HG03521 (cell line): ENCODE data around the gene LEMD1.

Experiments
- ATAC-seq: cut with Tn5 transposase; IDR thresholded peaks from one replicate; pipeline ENCODE4 v1.9.1; 2021; ENCODE audit warnings: mild to moderate bottlenecking, moderate library complexity; ENCODE audit not compliant: unreplicated experiment

Gene LEMD1

DNA sequence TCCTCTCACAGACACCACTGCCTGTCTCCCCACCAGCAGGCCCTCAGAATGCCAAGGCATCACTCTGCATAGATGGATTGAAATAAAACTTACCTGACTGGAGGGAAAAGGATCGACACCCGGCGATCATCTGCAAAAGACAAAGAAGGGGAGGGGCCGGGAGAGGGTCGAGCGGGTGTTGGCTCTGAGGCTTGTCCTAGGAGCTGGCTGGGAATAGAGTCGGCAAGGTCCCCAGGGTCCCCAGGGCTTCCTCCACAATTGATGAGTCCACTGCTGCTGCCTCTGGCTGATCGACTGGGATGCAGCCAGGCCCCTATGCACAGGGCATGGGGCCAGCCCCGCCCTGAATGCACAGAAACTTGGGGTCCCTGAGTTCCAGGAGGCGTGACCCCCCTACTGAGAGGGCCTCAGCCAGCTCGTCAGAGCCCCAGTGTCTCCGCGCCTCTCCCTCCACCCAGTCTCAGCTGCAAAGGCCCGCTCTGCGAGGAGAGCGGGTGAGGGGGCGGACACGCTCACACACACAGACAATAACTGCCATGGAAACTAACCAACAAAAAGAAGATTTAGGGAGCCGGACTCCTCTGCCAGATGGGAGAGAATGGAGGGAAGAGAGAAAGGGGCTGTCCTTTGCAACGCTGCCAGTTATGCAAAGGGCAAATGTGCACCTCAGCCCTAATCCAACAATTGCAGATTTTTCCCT is 65.3 kb downstream of the LEMD1 start, which contains the start of gene KLHDC8A:
TSS of gene KLHDC8A (minus strand) at position 483 of the 700 bp plus-strand sequence. CDS start 13,318 bp downstream, outside the sequence.
- ATAC-seq = no peak

DNA sequence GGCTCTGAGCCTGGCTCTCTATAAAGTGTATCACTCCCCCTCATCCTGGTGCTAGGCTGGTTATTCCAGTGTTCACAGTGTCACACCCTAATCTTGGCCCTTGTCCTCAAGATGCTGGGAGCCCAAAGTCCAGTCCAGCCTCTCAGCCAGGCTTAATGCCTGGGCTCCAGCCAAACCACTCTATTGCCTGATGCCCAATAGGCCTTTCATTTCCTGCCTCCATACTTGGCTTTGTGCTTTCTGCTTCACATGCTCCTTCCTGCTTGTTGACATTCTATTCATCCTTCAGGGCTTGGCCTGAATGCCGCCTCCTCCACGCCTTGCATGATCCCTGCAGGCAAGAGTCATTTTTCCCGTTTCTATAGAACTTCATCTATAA is 66.8 kb downstream of the LEMD1 start:
- ATAC-seq = no peak

- ATAC-seq = no peak
Measured at GRCh38 chr1:205354259-205355074, 67.4 kb downstream of the LEMD1 start.

GRCh38 chr1:205353612-205354011 is 68.2 kb downstream of the LEMD1 start:
- no peak for ATAC-seq

- ATAC-seq = no peak
Measured at GRCh38 chr1:205353191-205353590, 68.7 kb downstream of the LEMD1 start.

DNA sequence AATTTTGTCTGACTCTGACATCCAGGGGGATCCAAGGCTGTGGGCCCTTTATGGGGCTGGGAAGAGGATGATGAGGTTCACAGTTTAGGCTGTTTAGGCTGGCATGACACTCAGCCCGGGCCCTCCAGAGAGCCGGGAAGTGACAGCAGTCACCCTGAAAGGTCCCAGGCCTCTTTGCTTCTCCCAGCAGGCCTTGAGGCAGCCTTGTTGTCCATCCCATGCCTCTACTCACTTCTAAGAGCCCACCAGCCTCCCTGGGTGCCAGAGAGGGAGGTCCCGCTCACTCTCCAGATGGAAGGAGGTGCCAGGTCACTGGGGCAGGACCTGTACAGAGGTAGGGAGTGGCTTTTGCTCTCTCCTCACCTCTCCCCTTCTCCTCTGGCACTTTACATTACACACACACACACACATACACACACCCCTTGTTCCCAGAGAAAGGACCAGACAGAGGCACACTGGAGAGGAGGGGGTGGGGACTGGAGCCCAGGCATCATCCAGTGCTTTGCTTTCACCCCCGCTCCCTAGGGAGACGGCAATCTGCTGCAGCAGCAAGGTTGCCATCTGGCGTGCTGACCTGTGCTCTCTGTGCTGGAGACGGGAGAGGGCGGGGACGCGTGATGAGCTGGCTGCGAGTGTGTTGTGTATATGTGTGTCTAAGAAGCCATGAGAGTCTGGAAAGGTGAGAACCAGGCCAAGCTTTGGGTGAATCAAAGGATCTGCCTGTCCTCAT is 69.7 kb downstream of the LEMD1 start:
- ATAC-seq = no peak

- no peak for ATAC-seq
Measured at GRCh38 chr1:205350691-205351141, 71.1 kb downstream of the LEMD1 start.

- ATAC-seq = no peak
Measured at GRCh38 chr1:205350124-205350523, 71.7 kb downstream of the LEMD1 start.

GRCh38 chr1:205348554-205349487 is 73.0 kb downstream of the LEMD1 start:
- ATAC-seq = no peak

DNA sequence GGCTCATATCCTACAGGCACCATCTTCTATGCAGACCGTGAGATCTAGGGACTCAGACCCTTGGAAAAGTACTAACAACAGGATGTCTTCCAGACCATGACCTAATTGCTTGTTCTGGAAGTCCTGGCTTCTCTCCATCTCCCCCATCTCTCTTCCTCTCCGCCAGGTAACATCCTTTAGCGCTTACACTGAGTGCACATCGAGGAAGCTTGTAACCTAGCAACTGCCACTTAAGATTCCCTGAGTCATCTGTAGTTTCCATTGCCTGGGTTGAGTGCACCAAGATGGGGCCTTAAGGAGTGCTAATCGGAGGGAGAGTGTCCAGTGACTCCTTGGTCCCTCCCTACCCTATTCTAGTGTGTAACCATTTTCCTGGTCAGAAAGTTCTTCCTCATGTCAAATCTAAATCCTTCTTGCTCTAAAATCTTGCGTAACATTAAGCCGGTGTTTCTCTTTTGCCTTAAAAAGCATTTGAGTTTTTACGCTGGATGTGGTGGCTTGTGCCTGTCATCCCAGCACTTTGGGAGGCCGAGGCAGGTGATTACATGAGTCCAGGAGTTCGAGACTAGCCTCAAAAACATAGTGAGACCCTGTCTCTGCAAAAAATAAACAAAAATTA is 74.8 kb downstream of the LEMD1 start:
- no peak for ATAC-seq

DNA sequence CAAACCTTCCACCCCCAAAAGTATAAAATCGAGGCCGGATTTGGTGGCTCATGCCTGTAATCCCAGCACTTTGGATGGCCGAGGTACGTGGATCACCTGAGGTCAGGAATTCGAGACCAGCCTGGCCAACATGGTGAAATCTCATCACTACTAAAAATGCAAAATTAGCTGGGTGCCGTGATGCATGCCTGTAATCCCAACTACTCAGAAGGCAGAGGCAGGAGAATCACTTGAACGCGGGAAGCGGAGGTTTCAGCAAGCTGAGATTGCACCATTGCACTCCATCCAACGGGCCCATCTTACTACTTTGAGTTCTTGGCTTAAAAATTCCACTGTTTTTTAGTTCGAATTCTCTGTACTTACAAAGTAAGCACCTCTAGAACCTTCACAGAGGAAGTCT is 76.1 kb downstream of the LEMD1 start:
- no peak for ATAC-seq

DNA sequence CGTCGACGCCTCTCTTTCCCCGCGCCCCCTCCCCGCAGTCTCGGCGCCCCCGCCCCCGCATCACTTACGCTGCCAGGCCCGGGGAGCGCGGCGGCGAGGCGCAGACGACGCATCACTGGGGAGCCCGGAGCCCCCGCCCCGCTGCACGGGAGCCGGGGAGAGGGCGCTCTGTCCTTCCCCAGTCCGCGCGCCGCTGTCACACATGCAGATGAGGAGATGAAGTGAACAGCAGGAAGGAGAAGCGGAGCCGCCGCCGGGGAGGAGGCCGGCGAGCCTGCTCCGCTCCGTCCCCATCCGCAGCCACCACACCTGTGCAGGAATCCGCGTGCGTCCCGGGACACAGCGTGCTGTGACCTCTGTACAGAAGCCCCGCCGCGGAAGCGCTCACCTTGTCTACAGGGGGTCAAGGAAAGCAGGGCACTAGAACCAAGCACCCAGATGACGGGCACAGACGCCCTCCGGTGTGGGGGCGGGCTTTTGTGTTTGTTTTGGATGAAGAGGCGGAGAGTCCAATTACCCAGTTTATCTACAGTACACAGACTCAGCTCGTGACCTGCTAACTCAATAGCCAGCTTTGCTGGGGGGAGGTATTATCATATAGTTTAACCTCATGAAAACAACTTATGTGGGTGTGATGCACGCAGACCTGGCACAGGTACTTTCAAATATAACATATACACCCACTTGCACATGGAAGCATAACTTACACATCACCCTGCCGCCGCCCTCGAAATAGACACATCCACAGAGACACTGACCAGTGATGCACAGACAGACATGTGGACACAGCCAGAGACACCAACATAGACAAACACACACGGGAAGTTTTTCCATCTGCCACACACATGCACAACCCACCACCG is 77.6 kb downstream of the LEMD1 start:
- no peak for ATAC-seq

- no peak for ATAC-seq
Measured at GRCh38 chr1:205343431-205344065, 78.3 kb downstream of the LEMD1 start.

DNA sequence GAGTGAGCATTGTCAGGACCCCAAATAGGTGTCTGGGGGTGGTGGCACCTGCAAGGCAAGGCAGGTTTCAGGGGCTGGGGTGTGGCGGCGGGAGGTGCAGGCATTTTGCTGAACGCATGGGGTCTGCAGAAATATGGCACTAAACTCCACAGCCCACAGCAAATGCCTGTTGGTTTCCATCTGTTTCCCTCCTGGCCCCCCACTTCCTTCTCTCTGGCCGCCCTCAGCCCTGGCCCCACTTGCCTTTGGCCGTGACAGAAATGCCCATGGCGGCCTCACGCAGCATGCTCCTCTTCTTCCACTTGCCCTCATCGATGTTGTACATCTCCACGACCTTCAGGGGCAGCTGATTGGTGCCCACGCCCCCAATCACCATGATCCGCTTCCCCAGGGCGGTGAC is 78.9 kb downstream of the LEMD1 start:
- ATAC-seq = no peak

DNA sequence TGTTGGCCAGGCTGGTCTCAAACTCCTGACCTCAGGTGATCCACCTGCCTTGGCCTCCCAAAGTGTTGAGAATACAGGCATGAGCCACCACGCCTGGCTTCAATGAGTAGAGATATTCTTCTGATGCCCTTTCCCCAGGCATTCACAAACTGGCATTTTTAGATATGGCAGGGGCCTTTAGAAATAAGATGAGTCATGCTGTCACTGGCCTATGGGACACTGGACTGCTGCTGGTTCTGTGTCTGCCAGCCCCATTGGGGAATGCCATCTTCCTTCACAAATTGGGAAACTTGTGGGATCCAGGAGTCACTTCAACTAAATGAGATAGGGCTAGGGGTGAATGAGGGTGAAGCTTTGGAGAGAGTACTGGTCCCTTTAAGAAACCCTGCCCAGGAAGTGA is 81.2 kb downstream of the LEMD1 start:
- no peak for ATAC-seq

DNA sequence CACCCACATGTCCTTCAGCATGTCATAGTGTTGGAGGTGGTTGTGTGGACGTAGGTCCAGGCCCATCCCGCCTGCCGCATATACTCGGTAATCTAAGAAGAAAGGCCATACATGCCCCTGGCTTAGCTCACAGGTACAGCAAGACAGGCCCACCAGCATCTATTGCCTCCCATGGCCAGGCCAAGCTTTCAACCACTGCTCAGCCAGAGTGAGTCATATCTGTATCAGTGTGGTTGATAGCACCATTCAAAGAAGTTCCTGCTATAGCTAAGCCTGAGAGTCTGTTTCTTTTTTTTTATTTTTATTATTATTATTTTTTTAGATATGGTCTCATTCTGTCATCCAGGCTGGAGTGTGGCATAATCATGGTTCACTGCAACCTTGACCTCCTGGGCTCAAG is 82.1 kb downstream of the LEMD1 start:
- ATAC-seq = peak; percentile 59

DNA sequence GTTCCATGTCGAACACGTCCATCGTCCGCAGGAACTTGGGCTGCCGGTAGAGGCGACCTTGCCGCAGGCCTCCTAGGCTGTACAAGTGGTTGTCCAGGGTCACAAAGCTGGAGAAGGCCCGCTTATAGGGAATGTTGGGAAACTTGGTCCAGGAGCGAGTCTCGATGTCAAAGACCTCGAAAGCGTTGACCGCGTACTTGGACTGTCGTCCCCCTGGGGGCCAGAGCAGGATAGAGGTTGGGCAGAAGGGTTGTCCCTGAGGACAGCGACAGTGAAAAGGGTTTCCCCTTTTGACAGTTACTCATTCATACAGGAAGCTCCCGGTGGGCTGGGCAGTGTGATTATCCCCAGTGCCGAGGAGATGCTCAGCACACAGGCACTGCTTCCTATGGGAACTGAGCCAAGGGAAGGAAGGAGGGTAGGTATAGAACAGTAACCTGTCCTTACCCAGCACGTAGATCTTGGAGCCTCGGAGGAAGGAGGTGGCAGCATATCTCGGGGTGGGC is 82.6 kb downstream of the LEMD1 start:
- ATAC-seq = no peak

DNA sequence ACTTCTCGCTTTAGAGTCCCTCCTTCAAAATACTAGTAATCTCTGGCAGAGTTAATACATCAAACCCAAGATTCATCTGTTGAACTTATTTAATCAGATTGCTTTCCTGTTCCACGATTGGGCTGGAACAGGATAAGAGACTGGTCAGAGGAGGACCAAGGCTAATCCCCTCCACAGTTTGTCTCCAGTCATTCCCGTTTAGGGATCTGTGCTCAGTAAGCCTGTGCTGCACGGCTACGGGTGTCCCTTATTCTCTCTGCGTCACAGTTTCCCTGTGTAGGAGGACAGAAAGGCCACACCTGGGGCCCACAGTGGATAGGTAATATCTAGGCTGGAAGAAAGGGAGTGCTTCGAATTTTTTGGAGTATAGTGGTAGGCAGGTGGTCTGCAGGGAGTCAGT is 83.8 kb downstream of the LEMD1 start:
- ATAC-seq = no peak
